ENCODE data around the gene C1orf116. TPM values are rescaled to one million over a fixed set of nuclear protein-coding genes. Genes with fewer than 3 reads are reported as not detected.

C1orf116 gene
- polyA plus RNA-seq, 3 donors: 0.03 to 0.04 TPM; not detected in 1

GRCh38 chr1:207007352-207008033 lies 25.1 kb downstream of the C1orf116 start:
- Mint-ChIP-seq H3K4me3 (no peak overlapping the region), H3K27ac (no peak overlapping the region), H3K9me3 (peaks cover 0 to 3% (median 0%) of the 10 kb centered on the region in 7 donors), H3K36me3 (no peaks in the 10 kb centered on the region), H3K4me1 (peaks cover 2% of the 10 kb centered on the region), H3K27me3 (ENCODE audit: low read depth in 3 of 3) (peaks cover 4 to 10% (median 4%) of the 10 kb centered on the region in 3 donors)
- no peak for DNase-seq
- no peak overlapping the region for H2AFZ ChIP-seq (ENCODE audit: insufficient read depth, low read depth, low read length, poor library complexity, severe bottlenecking)
- no peaks in the 10 kb centered on the region for H3K79me2 ChIP-seq (ENCODE audit: insufficient read depth, low read length)
- no peak overlapping the region for H3K4me3 ChIP-seq (replicated peaks in 1 of 3; ENCODE audit: low read depth in 2 of 3, low read length in 3 of 3)
- H3K9me3 ChIP-seq (replicated peaks in 1 of 2; ENCODE audit: control insufficient read depth in 1 of 2, insufficient read depth in 1 of 2, low read length in 2 of 2): no peaks in the 10 kb centered on the region
- intact Hi-C loops (cut with micrococcal nuclease): no loop called here
- no peak for TF ChIP-seq CTCF (IDR thresholded peaks at IDR 0.05)
- H3K36me3 ChIP-seq (replicated peaks in 1 of 2; ENCODE audit: control insufficient read depth in 1 of 2, insufficient read depth in 2 of 2, low read length in 2 of 2): no peaks in the 10 kb centered on the region
- no peaks in the 10 kb centered on the region for H3K4me1 ChIP-seq (ENCODE audit: control insufficient read depth in 1 of 2, insufficient read depth in 2 of 2, low read length in 2 of 2)
- no peaks in the 10 kb centered on the region for H3K27me3 ChIP-seq (ENCODE audit: control insufficient read depth in 2 of 2, insufficient read depth in 2 of 2, low read length in 2 of 2)
- H4K20me1 ChIP-seq (ENCODE audit: insufficient read depth, low read length): no peaks in the 10 kb centered on the region
- H3K9ac ChIP-seq (ENCODE audit: insufficient read depth, low read length, poor library complexity, severe bottlenecking): no peak overlapping the region
- no peak overlapping the region for H3K27ac ChIP-seq (ENCODE audit: low read depth in 1 of 2, low read length in 2 of 2)
- 92% methylated on average over 2 of the region's 5 CpGs for WGBS (ENCODE audit: insufficient coverage)
- H3K4me2 ChIP-seq (replicated peaks; ENCODE audit: extremely low read depth, low read length, poor library complexity, severe bottlenecking): no peak overlapping the region

GRCh38 chr1:207006914-207007313 lies 25.6 kb downstream of the C1orf116 start:
- TF ChIP-seq CTCF (IDR thresholded peaks at IDR 0.05): no peak
- WGBS (ENCODE audit: insufficient coverage): 75% methylated on average over 2 of the region's 3 CpGs
- Histone ChIP-seq H2AFZ (ENCODE audit: insufficient read depth, low read depth, low read length, poor library complexity, severe bottlenecking) (no peak overlapping the region), H3K27me3 (ENCODE audit: control insufficient read depth in 2 of 2, insufficient read depth in 2 of 2, low read length in 2 of 2) (no peaks in the 10 kb centered on the region), H3K36me3 (replicated peaks in 1 of 2; ENCODE audit: control insufficient read depth in 1 of 2, insufficient read depth in 2 of 2, low read length in 2 of 2) (no peaks in the 10 kb centered on the region), H4K20me1 (ENCODE audit: insufficient read depth, low read length) (no peaks in the 10 kb centered on the region), H3K4me3 (replicated peaks in 1 of 3; ENCODE audit: low read depth in 2 of 3, low read length in 3 of 3) (no peak overlapping the region), H3K9ac (ENCODE audit: insufficient read depth, low read length, poor library complexity, severe bottlenecking) (no peak overlapping the region), H3K27ac (ENCODE audit: low read depth in 1 of 2, low read length in 2 of 2) (no peak overlapping the region), H3K9me3 (replicated peaks in 1 of 2; ENCODE audit: control insufficient read depth in 1 of 2, insufficient read depth in 1 of 2, low read length in 2 of 2) (no peaks in the 10 kb centered on the region), H3K4me1 (ENCODE audit: control insufficient read depth in 1 of 2, insufficient read depth in 2 of 2, low read length in 2 of 2) (no peaks in the 10 kb centered on the region), H3K79me2 (ENCODE audit: insufficient read depth, low read length) (no peaks in the 10 kb centered on the region), H3K4me2 (replicated peaks; ENCODE audit: extremely low read depth, low read length, poor library complexity, severe bottlenecking) (no peak overlapping the region)
- H3K9me3 Mint-ChIP-seq: peaks cover 0 to 3% (median 0%) of the 10 kb centered on the region in 7 donors
- no peak overlapping the region for H3K4me3 Mint-ChIP-seq
- H3K4me1 Mint-ChIP-seq: peaks cover 2% of the 10 kb centered on the region
- H3K27me3 Mint-ChIP-seq (ENCODE audit: low read depth in 3 of 3): peaks cover 4 to 10% (median 4%) of the 10 kb centered on the region in 3 donors
- no peaks in the 10 kb centered on the region for H3K36me3 Mint-ChIP-seq
- H3K27ac Mint-ChIP-seq: no peak overlapping the region
- intact Hi-C loops (cut with micrococcal nuclease): no loop called here
- DNase-seq: no peak
